Neural cell (in vitro differentiated cells): Measurements from ENCODE around the gene AP1M1. TPM values are rescaled to one million over a fixed set of nuclear protein-coding genes. Genes with fewer than 3 reads are reported as not detected.

Source experiments
- H2AFZ ChIP-seq: fragments of 200-600, 300-800 bp; sonication (generic), shearing (Covaris generic); 2 replicates; pipeline ENCODE4 v1.6.0; 2014; ENCODE audit warnings: low read depth, mild to moderate bottlenecking, antibody characterized with exemption, low read length, moderate library complexity
- H3F3A ChIP-seq: fragments of 200-600 bp; shearing (Covaris generic); 2 replicates; pipeline ENCODE4 v1.6.1; 2016; ENCODE audit warnings: mild to moderate bottlenecking, moderate library complexity, mixed read lengths, antibody characterized with exemption, low read length; ENCODE audit not compliant: insufficient read depth, poor library complexity, severe bottlenecking
- H3K27ac ChIP-seq: fragments of 200-600, 300-800 bp; sonication (generic), shearing (Covaris generic); 2 replicates; pipeline ENCODE4 v1.5.1; 2014; ENCODE audit warnings: mild to moderate bottlenecking, low read length, moderate library complexity
- H3K27me3 ChIP-seq: fragments of 300-800, 200-600 bp; sonication (generic), shearing (Covaris generic); 2 replicates; pipeline ENCODE4 v1.6.0; 2014; ENCODE audit warnings: mild to moderate bottlenecking, low read depth, low read length, moderate library complexity; ENCODE audit not compliant: insufficient read depth
- H3K36me3 ChIP-seq: fragments of 300-800, 200-600 bp; sonication (generic), shearing (Covaris generic); 2 replicates; pipeline ENCODE4 v1.5.1; 2014; ENCODE audit warnings: mild to moderate bottlenecking, antibody characterized with exemption, low read length, moderate library complexity; ENCODE audit not compliant: insufficient read depth
- H3K4me2 ChIP-seq: fragments of 300-800, 200-600 bp; sonication (generic), shearing (Covaris generic); 2 replicates; pipeline ENCODE4 v1.6.0; 2014; ENCODE audit warnings: mild to moderate bottlenecking, low read length
- H3K4me3 ChIP-seq: fragments of 300-800, 200-600 bp; sonication (generic), shearing (Covaris generic); 2 replicates; pipeline ENCODE4 v1.5.1; 2014; ENCODE audit warnings: mild to moderate bottlenecking, low read length, moderate library complexity
- H3K79me2 ChIP-seq: fragments of 200-600 bp; shearing (Covaris generic); replicated peaks from 2 replicates; pipeline ENCODE4 v1.6.0; 2014; ENCODE audit warnings: mild to moderate bottlenecking, low read length, moderate library complexity; ENCODE audit not compliant: insufficient read depth
- H3K9ac ChIP-seq: fragments of 300-800, 200-600 bp; sonication (generic), shearing (Covaris generic); 2 replicates; pipeline ENCODE4 v1.6.1; 2016; ENCODE audit warnings: mild to moderate bottlenecking, low read length, mixed read lengths
- H3K9me2 ChIP-seq: fragments of 200-600 bp; shearing (Covaris generic); 2 replicates; pipeline ENCODE4 v1.6.1; 2016; ENCODE audit warnings: mild to moderate bottlenecking, low read length, mixed read lengths; ENCODE audit not compliant: insufficient read depth
- H3K9me3 ChIP-seq: fragments of 200-600, 300-800 bp; sonication (generic), shearing (Covaris generic); 2 replicates; pipeline ENCODE4 v1.6.1; 2016; ENCODE audit warnings: mild to moderate bottlenecking, mixed run types, low read length, moderate library complexity, mixed read lengths
- H4K20me1 ChIP-seq: fragments of 200-600 bp; shearing (Covaris generic); 2 replicates; pipeline ENCODE4 v1.6.1; 2016; ENCODE audit warnings: mild to moderate bottlenecking, mixed run types; ENCODE audit not compliant: insufficient read depth
- CTCF ChIP-seq: fragments of 450-650 bp; IDR thresholded peaks from 2 replicates; pipeline ENCODE4 v1.5.1; 2014; ENCODE audit warnings: antibody characterized with exemption, mild to moderate bottlenecking, moderate library complexity; ENCODE audit not compliant: poor library complexity, severe bottlenecking
- EP300 ChIP-seq: fragments of 450-650 bp; conservative IDR thresholded peaks from 2 replicates; pipeline ENCODE4 v1.6.1; 2014; ENCODE audit warnings: antibody characterized with exemption, mild to moderate bottlenecking, moderate library complexity; ENCODE audit not compliant: poor library complexity, severe bottlenecking
- EZH2 ChIP-seq: fragments of 200-600, 300-800 bp; shearing (Covaris generic), sonication (generic); IDR thresholded peaks from 2 replicates; pipeline ENCODE4 v1.6.1; 2014; ENCODE audit warnings: antibody characterized with exemption, low read length, borderline replicate concordance, mild to moderate bottlenecking; ENCODE audit not compliant: insufficient read depth, poor library complexity, severe bottlenecking
- MXI1 ChIP-seq: fragments of 450-650 bp; conservative IDR thresholded peaks from 2 replicates; pipeline ENCODE4 v1.6.1; 2014; ENCODE audit warnings: antibody characterized with exemption, mild to moderate bottlenecking; ENCODE audit not compliant: poor library complexity, severe bottlenecking
- POLR2AphosphoS5 ChIP-seq: IDR thresholded peaks from 2 replicates; pipeline ENCODE4 v1.6.1; 2012
- RAD21 ChIP-seq: fragments of 450-650 bp; conservative IDR thresholded peaks from 2 replicates; pipeline ENCODE4 v1.6.1; 2014; ENCODE audit warnings: antibody characterized with exemption, mild to moderate bottlenecking, moderate library complexity
- REST ChIP-seq: IDR thresholded peaks from 2 replicates; pipeline ENCODE4 v1.6.1; 2012; ENCODE audit warnings: borderline replicate concordance
- SMC3 ChIP-seq: fragments of 450-650 bp; conservative IDR thresholded peaks from 2 replicates; pipeline ENCODE4 v1.6.1; 2014; ENCODE audit warnings: antibody characterized with exemption, mild to moderate bottlenecking, moderate library complexity; ENCODE audit not compliant: poor library complexity
- TAF1 ChIP-seq: IDR thresholded peaks from 2 replicates; pipeline ENCODE4 v1.6.1; 2012; ENCODE audit warnings: low read depth
- polyA plus RNA-seq: library from polyadenylated mRNA; depleted of rRNA; stranded (reverse); fragments of >200 nt; gene quantifications from 2 replicates; pipeline ENCODE4 v1.2.3, GENCODE V29; 2014

AP1M1 gene
- polyA plus RNA-seq, 1 donor from 2014 or later, result 81.4 TPM

- Histone ChIP-seq H3K9me3 (no peaks in the 10 kb centered on the region), H3F3A (no peaks in the 10 kb centered on the region), H4K20me1 (no peaks in the 10 kb centered on the region), H3K27me3 (no peaks in the 10 kb centered on the region), H3K9ac (no peak overlapping the region), H3K27ac (no peak overlapping the region), H2AFZ (no peak overlapping the region), H3K36me3 (no peaks in the 10 kb centered on the region), H3K4me2 (no peak overlapping the region), H3K79me2 (peaks cover 21% of the 10 kb centered on the region), H3K9me2 (no peaks in the 10 kb centered on the region), H3K4me3 (no peak overlapping the region)
- no peak for TF ChIP-seq REST
- no peak for TF ChIP-seq POLR2AphosphoS5
- TF ChIP-seq RAD21, result no peak
- no peak for TF ChIP-seq MXI1
- TF ChIP-seq CTCF, result no peak
- TF ChIP-seq SMC3, result no peak
- no peak for TF ChIP-seq TAF1
- no peak for TF ChIP-seq EZH2
- TF ChIP-seq EP300, result no peak
Observed at GRCh38 chr19:16190198-16190597, 7.5 kb upstream of the AP1M1 start.

- H3K9me2 ChIP-seq, result no peaks in the 10 kb centered on the region
- no peak overlapping the region for H3K4me3 ChIP-seq
- no peak overlapping the region for H2AFZ ChIP-seq
- no peaks in the 10 kb centered on the region for H3K36me3 ChIP-seq
- H3K27ac ChIP-seq, result no peak overlapping the region
- peaks cover 16% of the 10 kb centered on the region for H3K79me2 ChIP-seq
- no peaks in the 10 kb centered on the region for H3K27me3 ChIP-seq
- H3K9me3 ChIP-seq, result no peaks in the 10 kb centered on the region
- H4K20me1 ChIP-seq, result no peaks in the 10 kb centered on the region
- TF ChIP-seq EZH2 (no peak), MXI1 (no peak), POLR2AphosphoS5 (no peak), REST (no peak), CTCF (no peak), EP300 (no peak), SMC3 (no peak), RAD21 (no peak), TAF1 (no peak)
- no peaks in the 10 kb centered on the region for H3F3A ChIP-seq
- H3K4me2 ChIP-seq, result no peak overlapping the region
- H3K9ac ChIP-seq, result no peak overlapping the region
Observed at GRCh38 chr19:16190736-16191135, 7.0 kb upstream of the AP1M1 start.
